ENCODE data around the gene CTNND1. TPM values are rescaled to one million over a fixed set of nuclear protein-coding genes. Genes with fewer than 3 reads are reported as not detected.

The CTNND1 gene
- total RNA-seq, 1 donor, result 59.8 TPM

- DNase-seq (ENCODE audit: low read depth in 2 of 3, low spot score in 2 of 3), result no peak
These were observed 26.5 kb downstream of the CTNND1 start for GRCh38 chr11:57787920-57788702.

- no peak for DNase-seq (ENCODE audit: low read depth in 2 of 3, low spot score in 2 of 3)
These were observed 27.1 kb downstream of the CTNND1 start for GRCh38 chr11:57788703-57789088.

- peak in 1 of 3 donors; percentile 31 for DNase-seq (ENCODE audit: low read depth in 2 of 3, low spot score in 2 of 3)
These were observed 29.9 kb downstream of the CTNND1 start for GRCh38 chr11:57791321-57792059.

GRCh38 chr11:57792060-57792541, 30.5 kb downstream of the CTNND1 start:
- DNase-seq (ENCODE audit: low read depth in 2 of 3, low spot score in 2 of 3), result peak; percentile 81 to 97 (median 94)

- peak in 2 of 3 donors; percentile 31 to 54 for DNase-seq (ENCODE audit: low read depth in 2 of 3, low spot score in 2 of 3)
These were observed 31.3 kb downstream of the CTNND1 start for GRCh38 chr11:57792870-57793269.

GRCh38 chr11:57793351-57794115, 31.9 kb downstream of the CTNND1 start:
- DNase-seq (ENCODE audit: low read depth in 2 of 3, low spot score in 2 of 3), result no peak

GRCh38 chr11:57798905-57799559, 37.4 kb downstream of the CTNND1 start:
- no peak for DNase-seq (ENCODE audit: low read depth in 2 of 3, low spot score in 2 of 3)

GRCh38 chr11:57800444-57801182, 39.0 kb downstream of the CTNND1 start:
- DNase-seq (ENCODE audit: low read depth in 2 of 3, low spot score in 2 of 3), result peak in 2 of 3 donors; percentile 44 to 69

GRCh38 chr11:57801183-57801485, 39.5 kb downstream of the CTNND1 start:
- no peak for DNase-seq (ENCODE audit: low read depth in 2 of 3, low spot score in 2 of 3)

- DNase-seq (ENCODE audit: low read depth in 2 of 3, low spot score in 2 of 3), result no peak
These were observed 40.8 kb downstream of the CTNND1 start for GRCh38 chr11:57802411-57802810.

- DNase-seq (ENCODE audit: low read depth in 2 of 3, low spot score in 2 of 3), result no peak
These were observed 42.9 kb downstream of the CTNND1 start for GRCh38 chr11:57804466-57804865.

GRCh38 chr11:57805780-57806179, 44.2 kb downstream of the CTNND1 start:
- no peak for DNase-seq (ENCODE audit: low read depth in 2 of 3, low spot score in 2 of 3)

- DNase-seq (ENCODE audit: low read depth in 2 of 3, low spot score in 2 of 3), result no peak
These were observed 51.0 kb downstream of the CTNND1 start for GRCh38 chr11:57812634-57813033.

GRCh38 chr11:57815476-57815875, 53.9 kb downstream of the CTNND1 start:
- DNase-seq (ENCODE audit: low read depth in 2 of 3, low spot score in 2 of 3), result no peak

- DNase-seq (ENCODE audit: low read depth in 2 of 3, low spot score in 2 of 3), result peak in 1 of 3 donors; percentile 4
These were observed 54.3 kb downstream of the CTNND1 start for GRCh38 chr11:57815877-57816276.

GRCh38 chr11:57818812-57819211, 57.2 kb downstream of the CTNND1 start:
- DNase-seq (ENCODE audit: low read depth in 2 of 3, low spot score in 2 of 3), result no peak

- DNase-seq (ENCODE audit: low read depth in 2 of 3, low spot score in 2 of 3), result no peak
These were observed 57.8 kb downstream of the CTNND1 start for GRCh38 chr11:57819252-57819979.

GRCh38 chr11:57823859-57824258, 62.3 kb downstream of the CTNND1 start:
- no peak for DNase-seq (ENCODE audit: low read depth in 2 of 3, low spot score in 2 of 3)

- DNase-seq (ENCODE audit: low read depth in 2 of 3, low spot score in 2 of 3), result no peak
These were observed 73.2 kb downstream of the CTNND1 start for GRCh38 chr11:57834852-57835251.
